ENCODE results near the gene IRS2.
"Not testable (repeated sequence)": the region's sequence is repeated elsewhere in the genome, so short reads cannot be mapped to it uniquely, and the experiment has no call there.

IRS2 gene

GRCh38 chr13:109786457-109787134 is at the start of gene IRS2:
Gene IRS2 (minus strand): TSS chr13:109786583. CDS start chr13:109786053, 530 bp downstream.
- DNase-seq (ENCODE audit: low spot score): peak; percentile 77

- DNase-seq (ENCODE audit: low spot score): no peak
Observed at GRCh38 chr13:109834973-109835720, 48.8 kb upstream of the IRS2 start.

DNA sequence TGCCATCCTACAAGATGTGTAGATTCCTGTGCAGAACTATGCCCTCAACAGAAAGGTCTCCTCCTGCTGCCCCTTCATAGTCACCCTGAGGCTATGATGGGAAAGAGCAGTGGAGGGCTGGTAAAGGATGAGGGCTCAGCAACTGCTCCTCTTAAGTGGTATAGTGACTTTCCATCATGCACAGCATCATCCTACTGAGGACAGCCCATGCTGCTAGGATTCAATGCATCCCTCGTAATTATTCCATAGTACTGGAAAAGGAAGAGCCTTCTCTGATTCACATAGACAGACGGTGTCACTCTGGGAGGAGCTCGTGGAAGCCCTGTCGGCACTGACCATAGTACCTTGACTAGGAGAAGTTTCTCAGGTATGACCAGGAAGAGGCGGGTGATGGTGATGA is 47.6 kb upstream of the IRS2 start:
- no peak for DNase-seq (ENCODE audit: low spot score)

DNA sequence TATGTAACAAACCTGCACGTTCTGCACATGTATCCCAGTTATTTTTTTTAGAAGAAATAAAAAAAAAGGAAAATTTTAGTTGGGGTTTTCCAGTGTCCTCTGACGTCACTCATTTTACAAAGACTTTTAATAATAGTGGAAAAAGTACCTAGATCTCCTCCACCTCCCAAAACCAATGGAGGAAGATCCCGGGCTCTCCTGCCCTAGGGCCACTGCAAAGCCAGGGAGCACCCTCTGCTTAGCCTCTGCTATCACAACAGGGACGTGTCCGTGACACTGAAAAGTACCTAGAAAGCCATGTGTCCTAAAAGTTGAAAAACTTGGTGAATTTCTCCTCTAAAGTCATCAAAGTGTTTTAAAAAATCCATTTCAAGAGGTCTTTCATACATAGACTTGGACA is 46.7 kb upstream of the IRS2 start:
- DNase-seq (ENCODE audit: low spot score): no peak

GRCh38 chr13:109828591-109829316 is 42.4 kb upstream of the IRS2 start:
- not testable (repeated sequence) for DNase-seq (ENCODE audit: low spot score)

- not testable (repeated sequence) for DNase-seq (ENCODE audit: low spot score)
Observed at GRCh38 chr13:109823201-109823600, 36.8 kb upstream of the IRS2 start.

- no peak for DNase-seq (ENCODE audit: low spot score)
Observed at GRCh38 chr13:109821103-109821502, 34.7 kb upstream of the IRS2 start.

DNA sequence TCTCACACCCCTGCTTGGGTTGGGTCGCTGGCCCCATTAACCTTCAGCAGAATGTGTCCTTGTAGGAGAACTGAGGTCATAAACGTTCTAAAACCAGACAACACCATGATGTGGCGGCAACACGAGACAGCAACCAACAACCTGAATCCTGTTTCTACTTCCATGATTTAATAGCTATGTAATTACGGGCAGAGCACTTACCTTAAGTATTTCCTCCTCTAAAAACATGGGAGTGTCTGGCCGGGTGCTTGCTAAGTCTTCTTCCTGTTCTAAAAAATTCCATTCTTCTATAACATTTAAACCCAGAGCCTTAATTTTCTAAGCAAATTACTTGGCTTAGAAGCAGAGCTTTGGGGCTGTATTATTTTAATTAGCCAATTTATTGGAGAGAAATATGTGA is 33.5 kb upstream of the IRS2 start:
- DNase-seq (ENCODE audit: low spot score): no peak

GRCh38 chr13:109818886-109819285 is 32.5 kb upstream of the IRS2 start:
- no peak for DNase-seq (ENCODE audit: low spot score)

- no peak for DNase-seq (ENCODE audit: low spot score)
Observed at GRCh38 chr13:109817591-109818535, 31.5 kb upstream of the IRS2 start.

DNA sequence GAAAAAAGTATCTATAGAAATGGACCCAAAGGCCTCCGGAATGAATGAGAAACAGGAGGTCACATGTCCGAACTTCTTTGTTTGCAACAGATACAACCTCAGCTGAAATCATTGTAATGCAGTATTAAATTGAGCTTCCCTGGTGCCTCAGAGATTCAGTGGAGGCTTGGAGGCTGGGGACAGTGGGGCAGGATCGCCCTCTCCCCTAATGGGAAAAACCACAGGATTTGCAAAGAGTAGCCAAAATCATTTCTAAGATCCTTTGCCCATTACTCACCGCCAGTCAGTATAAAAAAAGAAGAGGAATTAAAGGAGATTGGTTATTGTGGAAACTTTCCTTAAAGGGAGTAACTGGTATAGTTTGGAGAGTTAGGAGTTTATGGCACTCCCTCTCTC is 30.4 kb upstream of the IRS2 start:
- DNase-seq (ENCODE audit: low spot score): no peak

DNA sequence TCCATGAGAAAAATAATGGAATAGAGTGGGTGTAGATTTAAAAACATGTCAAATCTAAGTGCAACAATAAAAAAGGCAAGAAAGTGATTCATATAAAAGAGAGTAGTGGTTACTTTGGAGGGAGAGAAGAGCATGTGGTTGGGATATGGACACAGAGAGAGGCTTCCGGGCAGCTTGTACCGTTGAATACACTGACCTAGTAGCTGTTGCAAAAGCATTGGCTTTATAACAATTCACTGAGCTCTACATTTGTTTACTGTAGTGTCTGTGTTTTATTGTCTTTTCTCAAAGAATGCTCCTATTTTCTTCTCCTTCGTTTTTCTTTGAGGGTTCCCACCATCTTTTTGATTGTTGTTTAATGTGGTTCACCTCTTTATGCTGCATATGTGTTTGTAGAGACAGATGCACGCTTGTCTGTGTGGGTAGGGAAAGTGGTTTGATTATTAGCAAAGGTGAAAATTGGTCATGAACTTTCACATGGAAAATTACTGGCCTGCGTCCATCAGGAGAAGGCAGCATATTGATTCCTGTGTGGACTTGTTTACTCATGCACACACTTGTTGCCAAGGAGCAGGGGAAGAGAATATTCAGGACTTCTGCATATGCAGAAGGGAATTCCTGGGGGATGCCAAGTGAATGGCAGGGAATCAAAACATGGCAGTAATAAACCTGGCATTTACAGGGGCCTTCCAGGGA is 29.9 kb upstream of the IRS2 start:
- DNase-seq (ENCODE audit: low spot score): no peak

GRCh38 chr13:109815651-109816050 is 29.3 kb upstream of the IRS2 start:
- DNase-seq (ENCODE audit: low spot score): no peak

- DNase-seq (ENCODE audit: low spot score): no peak
Observed at GRCh38 chr13:109813663-109814062, 27.3 kb upstream of the IRS2 start.

- DNase-seq (ENCODE audit: low spot score): no peak
Observed at GRCh38 chr13:109812382-109812781, 26.0 kb upstream of the IRS2 start.

DNA sequence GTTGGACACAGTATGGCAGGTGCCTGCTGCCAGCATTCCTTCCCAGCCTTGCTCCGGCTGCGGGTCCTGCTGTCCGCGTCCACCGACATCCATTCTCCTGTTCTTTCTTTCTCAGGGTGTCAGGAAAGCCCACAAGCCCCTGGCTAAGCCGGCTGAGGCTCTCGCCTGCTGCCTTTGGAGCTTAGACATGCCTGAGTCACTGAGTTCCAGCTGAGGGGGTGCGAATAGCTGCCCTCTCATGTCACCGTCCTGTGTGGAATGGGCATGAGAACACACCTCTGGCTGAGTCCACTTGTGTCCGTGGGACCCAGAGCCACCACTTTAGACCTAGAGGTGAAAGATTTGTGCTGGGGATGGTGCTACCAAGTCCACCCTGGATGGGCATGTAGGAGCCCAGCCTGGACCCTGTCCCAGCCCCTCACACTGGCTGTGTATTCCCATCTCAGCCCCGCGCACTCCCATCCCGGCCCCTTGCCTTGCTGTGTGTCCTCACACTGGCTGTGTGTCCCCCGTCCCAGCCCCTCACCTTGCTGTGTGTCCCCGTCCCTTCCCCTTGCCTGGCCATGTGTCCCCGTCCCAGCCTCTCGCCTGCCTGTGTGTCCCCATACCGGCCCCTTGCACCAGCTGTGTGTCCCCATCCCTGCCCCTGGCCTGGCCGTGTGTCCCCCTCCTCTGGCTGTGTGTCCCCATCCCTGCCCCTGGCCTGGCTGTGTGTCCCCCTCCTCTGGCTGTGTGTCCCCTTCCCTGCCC is 24.6 kb upstream of the IRS2 start:
- DNase-seq (ENCODE audit: low spot score): no peak

DNA sequence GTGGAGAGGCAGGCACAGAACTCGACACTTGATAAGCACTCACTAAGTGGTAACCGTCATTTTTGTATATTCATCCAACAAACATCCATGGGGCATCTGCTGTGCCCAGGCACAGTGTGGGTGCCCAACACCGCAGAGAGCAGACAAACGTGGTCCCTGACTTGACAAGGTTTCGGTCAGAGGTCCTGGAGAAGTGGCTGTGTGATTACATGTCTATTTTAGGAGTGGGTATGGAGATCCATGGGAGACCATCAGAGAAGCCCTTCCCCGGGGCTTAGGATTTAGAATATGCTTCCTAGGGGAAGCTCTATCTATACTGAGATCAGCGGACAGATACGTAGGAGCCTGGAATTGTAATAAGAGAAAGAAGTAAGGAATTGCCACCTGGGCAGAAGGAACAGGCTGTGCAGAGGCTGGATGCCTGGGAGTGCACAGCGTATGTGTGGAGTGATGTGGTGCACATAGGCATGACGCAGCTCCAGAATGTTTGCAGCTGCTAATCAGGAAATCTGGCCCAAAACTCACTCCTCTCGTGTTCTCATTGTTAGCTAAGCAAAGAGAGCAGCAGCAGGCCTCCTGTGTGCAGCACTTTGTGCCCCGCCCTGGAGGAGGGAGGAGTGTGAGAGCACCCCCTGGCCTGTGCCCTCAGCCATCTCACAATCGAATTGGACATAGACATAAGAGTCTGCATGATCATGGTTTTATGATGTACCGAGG is 23.0 kb upstream of the IRS2 start:
- no peak for DNase-seq (ENCODE audit: low spot score)

- no peak for DNase-seq (ENCODE audit: low spot score)
Observed at GRCh38 chr13:109807345-109807744, 21.0 kb upstream of the IRS2 start.

- no peak for DNase-seq (ENCODE audit: low spot score)
Observed at GRCh38 chr13:109804654-109805053, 18.3 kb upstream of the IRS2 start.

GRCh38 chr13:109803825-109804224 is 17.4 kb upstream of the IRS2 start:
- DNase-seq (ENCODE audit: low spot score): no peak

All from HuH-7 (cell line).